HG02852 (cell line): ENCODE data around the gene AP5B1.
"Not testable (repeated sequence)": the region's sequence is repeated elsewhere in the genome, so short reads cannot be mapped to it uniquely, and the experiment has no call there.

Experiments
- ATAC-seq: cut with Tn5 transposase; IDR thresholded peaks from one replicate; pipeline ENCODE4 v1.9.1; 2021; ENCODE audit warnings: mild to moderate bottlenecking, moderate library complexity; ENCODE audit not compliant: unreplicated experiment

AP5B1 gene

GRCh38 chr11:65767806-65768205 is 13.0 kb downstream of the AP5B1 start:
- ATAC-seq: not testable (repeated sequence)

DNA sequence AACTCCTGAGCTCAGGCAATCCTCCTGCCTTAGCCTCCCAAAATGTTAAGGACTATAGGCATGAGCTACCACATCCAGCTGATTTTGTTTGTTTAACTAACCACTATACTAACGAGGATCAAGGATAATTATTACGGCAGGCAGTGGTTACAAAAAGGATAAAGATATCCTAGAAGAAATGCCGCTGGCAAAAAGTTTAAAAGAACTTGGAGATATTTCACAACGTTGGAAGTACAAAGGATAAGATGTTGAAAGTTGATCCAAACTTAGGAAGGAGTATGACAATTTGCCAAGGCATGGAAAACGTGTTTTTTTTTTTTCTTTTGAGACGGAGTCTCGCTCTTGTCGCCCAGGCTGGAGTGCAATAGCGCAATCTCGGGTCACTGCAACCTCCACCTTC is 13.4 kb downstream of the AP5B1 start:
- no peak for ATAC-seq

DNA sequence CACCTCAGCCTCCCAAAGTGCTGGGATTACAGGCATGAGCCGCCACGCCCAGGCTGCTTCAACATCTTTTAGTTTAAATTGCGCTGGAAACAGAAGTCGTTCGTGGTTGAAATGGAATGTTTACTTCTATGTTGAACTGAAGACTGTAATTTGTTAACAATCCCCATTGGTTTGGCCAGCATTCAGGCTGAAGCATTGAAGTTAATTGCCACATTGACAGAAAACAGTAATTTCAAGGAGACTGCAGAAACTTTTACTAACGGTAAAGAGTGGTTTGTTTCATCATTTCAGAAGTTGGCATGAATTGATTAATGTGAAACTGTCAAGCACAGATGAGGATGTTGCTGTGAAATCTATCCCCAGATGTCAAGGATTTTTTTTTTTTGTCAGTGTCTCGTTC is 14.2 kb downstream of the AP5B1 start:
- ATAC-seq: no peak

DNA sequence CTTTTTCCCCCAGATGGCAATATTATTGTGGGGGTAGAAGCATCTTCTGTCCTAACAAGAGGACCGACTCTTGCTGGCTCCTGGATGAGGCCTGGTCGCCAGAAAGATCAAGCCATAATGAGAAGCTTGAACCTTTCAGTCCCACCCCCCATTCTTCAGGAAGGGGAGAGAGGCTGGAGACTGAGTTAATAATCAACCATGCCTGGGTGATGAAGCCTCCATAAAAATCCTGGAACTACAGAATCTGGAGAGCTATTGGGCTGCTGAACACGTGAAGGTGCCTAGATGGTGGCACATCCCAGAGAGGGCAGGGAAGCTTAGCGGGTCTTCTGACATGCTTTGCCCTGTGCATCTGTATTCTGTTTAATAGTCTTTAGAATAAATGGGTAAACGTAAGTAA is 16.3 kb downstream of the AP5B1 start:
- ATAC-seq: no peak

DNA sequence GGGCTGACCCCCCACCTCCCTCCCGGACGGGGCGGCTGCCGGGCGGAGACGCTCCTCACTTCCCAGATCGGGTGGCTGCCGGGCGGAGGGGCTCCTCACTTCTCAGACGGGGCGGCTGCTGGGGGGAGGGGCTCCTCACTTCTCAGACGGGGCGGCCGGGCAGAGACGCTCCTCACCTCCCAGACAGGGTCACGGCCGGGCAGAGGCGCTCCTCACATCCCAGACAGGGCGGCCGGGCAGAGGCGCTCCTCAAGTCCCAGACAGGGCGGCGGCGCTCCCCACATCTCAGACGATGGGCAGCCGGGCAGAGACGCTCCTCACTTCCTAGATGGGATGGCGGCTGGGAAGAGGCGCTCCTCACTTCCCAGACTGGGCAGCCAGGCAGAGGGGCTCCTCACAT is 18.0 kb downstream of the AP5B1 start:
- ATAC-seq: not testable (repeated sequence)

GRCh38 chr11:65762169-65762568 is 18.6 kb downstream of the AP5B1 start:
- not testable (repeated sequence) for ATAC-seq

DNA sequence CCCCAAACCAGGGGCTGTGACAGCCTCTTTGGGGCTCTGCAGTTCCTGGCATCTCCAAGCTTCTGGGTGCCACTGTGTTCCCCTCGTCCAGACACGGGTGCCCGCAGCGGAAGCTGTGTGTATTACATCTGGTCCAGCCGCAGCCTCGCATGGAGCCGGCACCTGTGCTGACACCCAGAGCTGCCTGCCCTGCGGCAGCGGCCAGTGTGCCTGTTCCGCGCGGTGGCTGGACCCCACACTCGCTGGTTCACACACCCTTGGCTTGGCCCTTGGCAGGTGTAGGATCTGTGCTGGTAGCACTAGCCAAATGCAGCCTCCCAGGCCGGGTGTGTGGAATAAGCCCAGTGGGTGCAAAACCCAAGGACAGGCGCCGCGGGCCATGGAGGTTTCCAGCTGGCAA is 35.7 kb downstream of the AP5B1 start:
- no peak for ATAC-seq

GRCh38 chr11:65744699-65745042 is 36.1 kb downstream of the AP5B1 start:
- no peak for ATAC-seq

DNA sequence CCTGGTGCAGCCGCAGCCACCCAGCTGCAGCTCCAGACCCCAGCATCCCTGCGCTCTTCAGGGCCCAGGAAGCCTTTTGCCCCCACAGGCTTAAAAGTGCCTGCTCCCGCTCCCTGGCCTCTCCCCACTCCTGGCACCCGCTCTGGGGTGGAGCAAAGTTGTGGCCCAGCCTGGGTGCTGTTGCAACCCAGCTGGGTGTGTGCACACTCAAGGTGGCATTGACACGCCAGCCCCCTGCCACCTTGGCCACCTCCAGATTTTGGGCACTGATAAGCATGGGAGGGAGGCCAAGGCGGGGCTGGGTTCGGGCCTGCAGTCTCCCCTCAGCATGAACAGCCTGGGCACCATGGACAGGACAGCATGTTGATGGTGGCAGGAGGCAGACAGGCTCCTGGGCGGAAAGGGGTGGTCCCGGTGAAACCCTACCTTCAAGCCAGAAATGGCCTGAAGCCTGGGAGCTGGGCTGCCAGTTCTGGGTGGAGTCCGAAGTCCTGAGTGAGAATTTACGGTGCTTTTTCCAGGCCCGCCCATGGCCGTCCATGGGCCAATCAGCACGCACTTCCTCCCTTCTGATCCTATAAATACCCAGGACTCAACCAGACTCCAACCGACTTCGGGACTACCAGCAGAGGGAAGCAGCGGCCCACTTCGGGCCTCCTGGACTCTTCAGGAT is 36.6 kb downstream of the AP5B1 start:
- ATAC-seq: no peak

GRCh38 chr11:65743681-65744025 is 37.1 kb downstream of the AP5B1 start:
- ATAC-seq: no peak

GRCh38 chr11:65742353-65742752 is 38.4 kb downstream of the AP5B1 start:
- no peak for ATAC-seq

DNA sequence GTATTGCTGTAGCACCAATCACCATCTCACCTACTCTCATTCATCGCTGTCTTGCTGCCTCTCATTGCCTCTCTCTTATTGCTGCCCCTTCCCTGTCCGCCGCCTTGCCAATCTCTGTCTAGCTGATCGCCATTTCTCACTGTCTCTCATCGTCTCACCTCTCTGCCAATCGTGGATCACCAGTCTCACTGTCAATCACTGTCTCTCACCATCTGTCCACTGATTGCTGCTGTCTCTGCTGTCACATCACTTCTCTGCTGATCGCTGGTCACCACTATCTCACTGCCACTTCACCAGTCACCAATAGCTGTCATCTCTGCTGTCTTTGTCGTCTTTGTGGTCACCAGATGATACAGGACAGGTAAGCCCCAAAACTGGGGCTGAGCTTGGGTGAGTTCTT is 39.6 kb downstream of the AP5B1 start:
- ATAC-seq: no peak

GRCh38 chr11:65739022-65739421 is 41.8 kb downstream of the AP5B1 start:
- ATAC-seq: no peak

GRCh38 chr11:65736810-65737209 is 44.0 kb downstream of the AP5B1 start:
- ATAC-seq: no peak

DNA sequence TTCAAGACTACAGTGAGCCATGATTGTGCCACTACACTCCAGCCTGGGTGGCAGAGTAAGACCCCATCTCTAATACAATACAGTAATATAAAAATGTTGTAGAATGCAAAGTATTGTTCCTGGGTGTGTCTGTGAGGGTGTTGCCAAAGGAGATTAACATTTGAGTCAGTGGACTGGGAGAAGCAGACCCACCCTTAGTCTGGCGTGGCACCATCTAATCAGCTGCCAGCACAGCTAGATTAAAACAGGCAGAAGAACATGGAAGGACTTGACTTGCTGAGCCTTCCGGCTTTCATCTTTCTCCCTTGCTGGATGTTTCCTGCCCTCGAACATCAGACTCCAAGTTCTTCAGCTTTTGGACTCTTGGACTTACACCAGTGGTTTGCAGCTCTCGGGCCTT is 45.7 kb downstream of the AP5B1 start:
- ATAC-seq: not testable (repeated sequence)

- ATAC-seq: no peak
These were observed 50.3 kb downstream of the AP5B1 start for GRCh38 chr11:65730461-65730860.

DNA sequence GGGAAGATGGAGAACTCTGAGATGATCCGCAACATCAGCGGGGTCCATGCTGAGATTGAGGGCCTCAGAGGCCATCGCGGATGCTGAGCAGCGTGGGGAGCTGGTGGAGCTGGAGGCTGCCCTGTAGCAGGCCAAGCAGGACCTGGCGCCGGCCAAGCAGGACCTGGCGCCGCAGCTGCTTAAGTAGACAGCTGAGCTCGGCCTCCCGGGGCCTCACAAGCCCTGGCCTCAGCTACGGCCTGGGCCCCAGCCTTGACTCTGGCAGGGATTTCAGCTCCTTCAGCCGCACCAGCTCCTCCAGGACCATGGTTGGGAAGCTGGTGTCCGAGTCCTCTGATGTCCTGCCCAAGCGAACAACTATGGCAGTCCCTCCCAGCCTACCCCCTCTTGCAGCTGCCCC is 52.9 kb downstream of the AP5B1 start:
- no peak for ATAC-seq

DNA sequence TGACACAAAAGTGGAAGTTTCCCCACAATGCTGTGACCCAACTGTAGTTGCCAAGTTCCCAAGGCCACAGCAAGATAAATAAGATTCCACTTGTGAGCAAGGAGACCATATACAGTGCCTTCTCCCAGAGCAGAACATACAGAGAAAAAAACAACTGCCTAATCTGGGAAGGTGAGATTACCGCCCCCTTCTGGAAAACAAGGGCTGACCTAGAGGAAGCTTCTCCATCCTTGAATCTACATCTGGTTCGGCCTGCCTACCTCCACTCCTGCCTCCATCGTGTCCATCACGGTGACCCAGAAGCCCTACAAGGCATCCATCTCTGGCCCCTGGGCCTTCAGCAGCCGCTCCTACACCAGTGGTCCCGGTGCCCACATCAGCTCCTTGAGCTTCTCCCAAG is 54.1 kb downstream of the AP5B1 start:
- ATAC-seq: no peak
